Measurements from ENCODE around the gene CHCHD3. TPM values are rescaled to one million over a fixed set of nuclear protein-coding genes. Genes with fewer than 3 reads are reported as not detected.
A peak's percentile ranks its signal among the peaks of the same experiment; 100 is the strongest.

Gene CHCHD3
- total RNA-seq, 3 donors from 2014 or later, result 80.7 to 101 (median 92.0) TPM

GRCh38 chr7:132953468-132953867 is 128.4 kb downstream of the CHCHD3 start:
- Mint-ChIP-seq H3K36me3 (ENCODE audit: insufficient read depth) (peaks cover 25% of the 10 kb centered on the region), H3K9me3 (no peaks in the 10 kb centered on the region), H3K4me1 (ENCODE audit: low read depth) (no peaks in the 10 kb centered on the region), H3K27me3 (ENCODE audit: low read depth) (no peaks in the 10 kb centered on the region), H3K4me3 (no peak overlapping the region)
- no peak for ATAC-seq
- no peak for DNase-seq

GRCh38 chr7:132950725-132951124 is 131.2 kb downstream of the CHCHD3 start:
- H3K36me3 Mint-ChIP-seq (ENCODE audit: insufficient read depth), result peaks cover 25% of the 10 kb centered on the region
- no peak overlapping the region for H3K4me3 Mint-ChIP-seq
- H3K4me1 Mint-ChIP-seq (ENCODE audit: low read depth), result no peaks in the 10 kb centered on the region
- H3K9me3 Mint-ChIP-seq, result no peaks in the 10 kb centered on the region
- DNase-seq, result no peak
- ATAC-seq, result no peak
- no peaks in the 10 kb centered on the region for H3K27me3 Mint-ChIP-seq (ENCODE audit: low read depth)

DNA sequence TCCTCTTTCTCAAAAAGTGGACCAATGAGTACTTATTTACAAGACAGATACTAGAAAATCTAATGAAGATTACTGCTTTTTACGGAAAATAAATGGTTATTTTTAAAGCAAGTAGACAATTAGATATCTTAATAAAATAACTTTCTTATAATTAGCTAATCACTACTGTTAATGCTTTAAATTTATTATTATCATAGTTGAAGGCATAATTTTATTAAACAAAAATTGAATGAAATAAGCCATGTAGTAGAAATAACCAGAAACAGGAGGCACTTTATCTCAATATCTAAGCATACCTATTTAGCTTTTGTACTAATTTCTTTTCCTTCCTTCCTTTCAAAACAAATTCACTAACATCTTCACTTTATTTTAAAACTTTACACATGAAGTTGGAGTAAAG is 134.9 kb downstream of the CHCHD3 start:
- no peak for ATAC-seq
- Mint-ChIP-seq H3K4me3 (no peak overlapping the region), H3K27me3 (ENCODE audit: low read depth) (no peaks in the 10 kb centered on the region), H3K36me3 (ENCODE audit: insufficient read depth) (peaks cover 19% of the 10 kb centered on the region), H3K4me1 (ENCODE audit: low read depth) (peaks cover 2% of the 10 kb centered on the region), H3K9me3 (no peaks in the 10 kb centered on the region)
- DNase-seq, result no peak

DNA sequence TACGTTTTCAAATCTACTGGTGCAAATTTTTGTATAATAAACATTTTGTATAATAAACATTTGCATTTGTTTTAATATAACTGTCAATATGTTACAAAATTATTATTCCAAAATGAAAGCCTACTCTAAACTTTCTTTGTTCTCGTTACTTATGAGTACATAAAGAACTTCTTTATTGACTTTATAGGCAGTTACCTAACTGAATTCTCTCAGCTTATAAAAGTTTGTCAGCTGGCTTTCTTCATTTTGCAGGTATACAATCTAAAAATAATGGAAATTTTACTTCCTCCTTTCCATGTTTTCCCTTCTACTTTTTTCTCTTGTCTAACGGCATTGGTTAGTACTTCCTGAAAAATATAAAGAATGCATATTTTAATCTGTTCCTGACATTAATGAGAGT is 137.1 kb downstream of the CHCHD3 start:
- Mint-ChIP-seq H3K4me3 (no peak overlapping the region), H3K27me3 (ENCODE audit: low read depth) (no peaks in the 10 kb centered on the region), H3K9me3 (no peaks in the 10 kb centered on the region), H3K4me1 (ENCODE audit: low read depth) (peaks cover 2% of the 10 kb centered on the region), H3K36me3 (ENCODE audit: insufficient read depth) (peaks cover 27% of the 10 kb centered on the region)
- DNase-seq, result no peak
- no peak for ATAC-seq

DNA sequence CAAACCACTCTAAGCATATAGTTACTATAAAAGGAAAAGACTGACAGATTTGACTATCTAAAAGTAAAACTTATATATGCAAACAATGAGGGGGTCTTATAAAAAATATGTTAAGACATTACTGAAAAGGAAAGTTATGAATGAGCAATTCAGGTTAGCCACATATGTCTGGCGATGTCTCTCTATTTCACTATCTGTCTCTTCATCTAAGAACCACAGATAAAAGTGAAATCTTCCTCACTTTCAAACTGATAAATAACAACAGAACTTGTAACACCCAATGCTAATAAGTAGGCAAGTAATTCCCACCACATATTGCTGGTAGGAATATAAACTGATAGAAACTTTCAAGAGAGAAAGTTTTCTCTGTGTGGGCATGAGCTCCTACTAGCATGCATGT is 138.2 kb downstream of the CHCHD3 start:
- Mint-ChIP-seq H3K27me3 (ENCODE audit: low read depth) (no peaks in the 10 kb centered on the region), H3K4me3 (no peak overlapping the region), H3K4me1 (ENCODE audit: low read depth) (peaks cover 2% of the 10 kb centered on the region), H3K9me3 (no peaks in the 10 kb centered on the region), H3K36me3 (ENCODE audit: insufficient read depth) (peaks cover 24% of the 10 kb centered on the region)
- DNase-seq, result no peak
- peak in 1 of 2 donors; percentile 30 for ATAC-seq

DNA sequence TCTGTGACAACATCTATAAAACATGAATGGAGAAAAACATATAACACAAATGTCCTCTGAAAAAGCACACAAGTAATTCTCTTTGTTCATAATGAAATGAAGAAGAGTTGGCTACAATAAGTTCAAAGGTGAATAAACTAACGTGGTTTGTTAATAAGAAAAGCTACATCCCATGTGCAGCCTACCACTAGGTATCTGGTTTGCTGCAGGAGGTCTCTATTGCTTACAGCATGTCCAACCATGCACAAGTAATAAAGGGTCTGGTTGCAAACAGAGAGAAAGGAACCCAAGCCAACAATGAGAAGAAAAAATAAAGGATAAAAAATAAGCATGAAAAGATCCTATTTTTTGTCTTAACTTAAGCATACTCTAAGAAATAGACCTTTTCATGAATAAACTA is 139.2 kb downstream of the CHCHD3 start:
- H3K4me1 Mint-ChIP-seq (ENCODE audit: low read depth), result peaks cover 2% of the 10 kb centered on the region
- H3K27me3 Mint-ChIP-seq (ENCODE audit: low read depth), result no peaks in the 10 kb centered on the region
- DNase-seq, result no peak
- H3K36me3 Mint-ChIP-seq (ENCODE audit: insufficient read depth), result peaks cover 23% of the 10 kb centered on the region
- no peak for ATAC-seq
- H3K9me3 Mint-ChIP-seq, result no peaks in the 10 kb centered on the region
- H3K4me3 Mint-ChIP-seq, result no peak overlapping the region

DNA sequence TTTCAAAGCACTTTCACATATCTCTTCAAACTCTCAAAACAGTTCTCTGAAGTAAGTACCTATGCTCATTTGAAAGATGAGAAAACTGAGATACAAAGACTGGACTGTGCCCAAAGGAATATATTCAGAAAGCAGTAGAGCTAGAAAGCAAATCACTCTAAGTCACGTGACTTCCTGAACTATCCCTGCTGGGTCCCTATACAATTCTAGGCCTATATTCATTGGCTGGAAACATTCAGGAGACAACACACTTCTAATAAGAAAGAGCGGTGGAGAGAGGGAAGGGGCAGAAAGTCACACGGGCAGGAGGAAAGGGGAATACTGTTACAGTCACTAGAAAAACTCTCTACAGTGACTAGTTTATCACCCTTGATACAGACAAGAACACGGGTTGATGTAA is 140.0 kb downstream of the CHCHD3 start:
- no peak overlapping the region for H3K4me3 Mint-ChIP-seq
- no peak for DNase-seq
- peaks cover 23% of the 10 kb centered on the region for H3K36me3 Mint-ChIP-seq (ENCODE audit: insufficient read depth)
- peaks cover 2% of the 10 kb centered on the region for H3K4me1 Mint-ChIP-seq (ENCODE audit: low read depth)
- no peak for ATAC-seq
- no peaks in the 10 kb centered on the region for H3K27me3 Mint-ChIP-seq (ENCODE audit: low read depth)
- H3K9me3 Mint-ChIP-seq, result no peaks in the 10 kb centered on the region

GRCh38 chr7:132941428-132941827 is 140.5 kb downstream of the CHCHD3 start:
- ATAC-seq, result no peak
- DNase-seq, result no peak

DNA sequence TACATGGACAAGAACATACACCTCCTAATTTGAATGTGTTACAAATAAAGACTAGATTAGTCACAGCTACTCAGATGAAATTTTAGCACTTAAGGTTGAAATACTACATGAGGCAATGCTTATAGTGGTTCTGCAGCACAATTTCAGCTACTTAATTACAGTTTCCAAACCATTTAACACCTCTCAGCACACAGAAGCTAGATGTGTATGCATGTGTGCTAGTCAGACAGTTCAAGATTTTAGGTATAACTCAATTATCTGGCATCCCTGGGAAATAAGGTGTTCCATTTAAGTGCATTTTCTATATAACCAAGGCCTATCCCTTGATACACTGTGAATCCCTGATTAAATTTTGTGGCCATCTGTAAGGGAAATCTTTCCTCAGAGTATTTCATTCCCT is 141.8 kb downstream of the CHCHD3 start:
- Mint-ChIP-seq H3K36me3 (ENCODE audit: insufficient read depth) (peaks cover 34% of the 10 kb centered on the region), H3K4me3 (no peak overlapping the region), H3K9me3 (no peaks in the 10 kb centered on the region), H3K4me1 (ENCODE audit: low read depth) (peaks cover 2% of the 10 kb centered on the region), H3K27me3 (ENCODE audit: low read depth) (no peaks in the 10 kb centered on the region)
- ATAC-seq (no peak), DNase-seq (no peak)

More at GRCh38 chr7:132941428-132941827, 140.5 kb downstream of the CHCHD3 start:
- Mint-ChIP-seq H3K36me3 (ENCODE audit: insufficient read depth) (peaks cover 23% of the 10 kb centered on the region), H3K27me3 (ENCODE audit: low read depth) (no peaks in the 10 kb centered on the region), H3K9me3 (no peaks in the 10 kb centered on the region), H3K4me3 (no peak overlapping the region), H3K4me1 (ENCODE audit: low read depth) (peaks cover 2% of the 10 kb centered on the region)

DNA sequence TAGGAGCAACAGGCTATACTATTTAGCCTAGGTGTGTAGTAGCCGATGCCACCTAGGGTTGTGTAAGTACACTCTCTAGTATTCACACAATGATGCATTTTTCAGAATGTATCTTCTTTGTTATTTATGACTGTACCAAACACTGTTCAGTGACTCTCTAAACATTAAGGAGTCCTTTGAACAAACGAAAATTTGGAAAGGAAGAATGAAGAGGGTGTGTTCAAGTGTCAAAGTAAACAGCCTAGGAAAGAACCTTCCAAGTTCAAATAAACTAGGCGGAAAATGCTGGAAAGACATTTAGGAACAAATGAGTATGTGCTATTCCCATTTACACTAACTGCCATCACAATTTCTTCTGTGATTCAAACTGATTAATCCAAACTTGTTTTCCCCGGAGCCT is 142.4 kb downstream of the CHCHD3 start:
- DNase-seq (no peak), ATAC-seq (no peak)
- H3K4me1 Mint-ChIP-seq (ENCODE audit: low read depth), result peaks cover 2% of the 10 kb centered on the region
- no peaks in the 10 kb centered on the region for H3K27me3 Mint-ChIP-seq (ENCODE audit: low read depth)
- H3K9me3 Mint-ChIP-seq, result no peaks in the 10 kb centered on the region
- no peak overlapping the region for H3K4me3 Mint-ChIP-seq
- H3K36me3 Mint-ChIP-seq (ENCODE audit: insufficient read depth), result peaks cover 36% of the 10 kb centered on the region

GRCh38 chr7:132937286-132937685 is 144.6 kb downstream of the CHCHD3 start:
- no peak for ATAC-seq
- H3K4me3 Mint-ChIP-seq, result no peak overlapping the region

DNA sequence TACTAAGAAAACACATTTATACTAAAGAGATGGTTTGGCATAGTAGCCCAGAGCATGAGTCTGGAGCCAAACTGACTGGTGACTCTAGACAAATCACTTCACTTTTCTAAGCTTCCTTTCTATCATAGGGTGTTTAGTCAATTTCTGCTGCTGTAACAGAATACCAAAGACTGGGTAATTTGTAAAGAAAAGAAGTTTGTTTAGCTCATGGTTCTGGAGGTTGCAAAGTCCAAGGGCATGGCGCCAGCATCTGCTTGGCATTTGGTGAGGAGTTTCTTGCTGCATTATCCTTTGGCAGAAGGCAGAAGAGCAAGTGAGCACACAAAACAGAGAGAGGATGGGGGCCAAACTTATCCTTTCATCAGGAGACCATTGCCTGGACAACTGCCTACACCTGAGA is 146.3 kb downstream of the CHCHD3 start:
- H3K9me3 Mint-ChIP-seq, result no peaks in the 10 kb centered on the region

More at GRCh38 chr7:132937286-132937685, 144.6 kb downstream of the CHCHD3 start:
- Mint-ChIP-seq H3K4me1 (ENCODE audit: low read depth) (peaks cover 7% of the 10 kb centered on the region), H3K27me3 (ENCODE audit: low read depth) (no peaks in the 10 kb centered on the region), H3K9me3 (no peaks in the 10 kb centered on the region), H3K36me3 (ENCODE audit: insufficient read depth) (peaks cover 48% of the 10 kb centered on the region)
- no peak for DNase-seq

DNA sequence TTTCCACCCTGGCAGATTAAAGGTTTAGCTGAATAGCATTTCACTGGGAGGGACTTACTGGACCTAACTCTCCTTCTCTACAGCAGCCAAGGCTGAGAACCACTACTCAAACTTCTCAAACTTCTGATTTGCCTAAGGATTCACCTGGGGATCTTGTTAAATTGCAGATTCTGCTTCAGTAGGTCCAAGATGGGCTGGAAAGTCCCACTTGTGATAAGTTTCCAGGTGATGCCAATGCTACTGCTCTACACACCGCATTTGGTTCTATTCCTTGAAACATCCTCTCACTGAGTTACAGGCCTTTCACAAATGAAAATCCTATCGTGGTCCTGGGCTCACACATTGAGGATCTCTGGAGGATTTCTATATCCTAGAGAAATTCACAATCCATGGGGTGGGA is 147.9 kb downstream of the CHCHD3 start:
- H3K4me3 Mint-ChIP-seq, result no peak overlapping the region

More for the DNA sequence above, 146.3 kb downstream of the CHCHD3 start:
- Mint-ChIP-seq H3K27me3 (ENCODE audit: low read depth) (no peaks in the 10 kb centered on the region), H3K4me1 (ENCODE audit: low read depth) (peaks cover 7% of the 10 kb centered on the region), H3K4me3 (no peak overlapping the region), H3K36me3 (ENCODE audit: insufficient read depth) (peaks cover 39% of the 10 kb centered on the region)
- ATAC-seq, result no peak
- DNase-seq, result no peak

DNA sequence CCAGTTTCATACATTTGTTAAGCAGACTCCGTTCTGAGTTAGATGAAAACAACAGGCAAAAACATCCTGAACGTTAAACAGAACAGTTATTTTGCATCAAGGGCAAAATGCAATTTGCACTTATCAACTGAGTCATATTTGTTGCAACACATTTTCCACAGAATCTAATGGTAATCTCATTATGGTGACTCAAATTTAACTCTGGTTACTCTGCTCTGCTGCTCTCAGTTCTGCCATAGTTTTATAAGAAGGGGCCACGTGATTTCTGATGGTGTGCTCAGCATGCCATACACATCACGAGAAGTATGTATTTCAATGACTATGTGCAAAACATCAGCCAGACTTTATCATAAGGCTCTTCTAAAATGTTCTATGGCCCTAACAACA is 148.8 kb downstream of the CHCHD3 start:
- Mint-ChIP-seq H3K9me3 (no peaks in the 10 kb centered on the region), H3K4me1 (ENCODE audit: low read depth) (peaks cover 7% of the 10 kb centered on the region), H3K27me3 (ENCODE audit: low read depth) (no peaks in the 10 kb centered on the region), H3K4me3 (no peak overlapping the region), H3K36me3 (ENCODE audit: insufficient read depth) (peaks cover 43% of the 10 kb centered on the region)
- DNase-seq (no peak), ATAC-seq (peak; percentile 71 to 92)

More for the DNA sequence above, 147.9 kb downstream of the CHCHD3 start:
- H3K27me3 Mint-ChIP-seq (ENCODE audit: low read depth), result no peaks in the 10 kb centered on the region
- H3K9me3 Mint-ChIP-seq, result no peaks in the 10 kb centered on the region
- DNase-seq (no peak), ATAC-seq (no peak)
- H3K36me3 Mint-ChIP-seq (ENCODE audit: insufficient read depth), result peaks cover 44% of the 10 kb centered on the region
- peaks cover 7% of the 10 kb centered on the region for H3K4me1 Mint-ChIP-seq (ENCODE audit: low read depth)

GRCh38 chr7:132932296-132933071 is 149.4 kb downstream of the CHCHD3 start:
- no peaks in the 10 kb centered on the region for H3K9me3 Mint-ChIP-seq
- peaks cover 44% of the 10 kb centered on the region for H3K36me3 Mint-ChIP-seq (ENCODE audit: insufficient read depth)
- peaks cover 7% of the 10 kb centered on the region for H3K4me1 Mint-ChIP-seq (ENCODE audit: low read depth)
- no peak overlapping the region for H3K4me3 Mint-ChIP-seq
- DNase-seq (no peak), ATAC-seq (peak in 1 of 2 donors; percentile 22)
- H3K27me3 Mint-ChIP-seq (ENCODE audit: low read depth), result no peaks in the 10 kb centered on the region
